ENCODE measurements around the gene HOXD12. TPM values are rescaled to one million over a fixed set of nuclear protein-coding genes. Genes with fewer than 3 reads are reported as not detected.

HOXD12 gene
- total RNA-seq, 1 donor from 2014 or later, result not detected

DNA sequence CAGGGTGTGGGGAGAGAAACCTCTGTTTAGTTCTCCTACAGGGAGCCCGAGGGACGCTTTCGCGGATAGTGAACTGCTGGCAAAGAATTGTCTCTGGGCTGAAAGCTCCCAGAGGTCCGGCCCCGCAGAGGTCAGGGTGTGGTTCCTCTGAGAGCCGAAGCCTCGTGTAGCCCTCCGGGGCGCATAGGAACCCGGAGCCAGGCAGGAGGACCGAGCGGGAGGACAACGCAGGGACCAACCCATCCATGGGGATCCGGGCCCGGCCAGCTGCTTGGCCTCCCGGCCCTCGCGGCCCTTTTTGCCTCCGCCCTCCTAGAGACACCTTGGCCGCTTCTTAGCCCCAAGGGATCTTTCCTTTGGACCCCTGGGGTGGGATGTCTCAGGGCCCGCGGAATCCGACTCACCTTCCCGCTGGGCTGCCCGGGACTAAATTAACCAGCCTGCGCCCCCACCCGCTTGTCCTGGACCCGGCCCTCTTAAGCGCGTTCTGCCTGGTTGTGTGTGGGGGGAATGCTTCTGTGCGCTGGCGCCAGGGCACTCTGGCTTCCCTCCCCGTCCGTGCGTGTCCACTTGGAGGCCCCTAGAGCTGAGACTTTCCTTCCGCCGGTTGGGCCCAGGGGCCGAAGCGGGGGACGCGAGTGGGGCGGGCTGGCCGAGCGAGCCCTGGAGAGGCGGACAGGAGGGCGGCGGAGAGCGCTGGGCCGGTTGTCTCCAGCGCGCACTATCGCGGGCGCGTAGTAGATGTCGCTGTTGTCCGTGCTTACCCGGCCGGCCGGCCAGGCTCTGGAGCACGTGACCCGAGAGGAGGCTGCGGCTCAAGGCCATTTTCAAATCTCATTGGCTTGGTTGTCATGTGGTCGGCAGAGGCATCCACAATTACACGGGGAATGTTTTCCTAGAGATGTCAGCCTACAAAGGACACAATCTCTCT lies 16.6 kb downstream of the HOXD12 start, which contains the start of gene HOXD10:
TSS of gene HOXD10 (plus strand) at position 896 of the 931 bp plus-strand sequence. CDS start 56 bp downstream, outside the sequence.
- no peak within 1 kb of the TSS for H3K4me3 ChIP-seq (ENCODE audit: low read depth, low read length)
- FAIRE-seq (no peak), DNase-seq (ENCODE audit: low read depth) (no peak)
- H3K27me3 ChIP-seq (ENCODE audit: control insufficient read depth, insufficient read depth, low read length), result peaks cover 81% of the 10 kb centered on the region
- TF ChIP-seq, protein P1, sequence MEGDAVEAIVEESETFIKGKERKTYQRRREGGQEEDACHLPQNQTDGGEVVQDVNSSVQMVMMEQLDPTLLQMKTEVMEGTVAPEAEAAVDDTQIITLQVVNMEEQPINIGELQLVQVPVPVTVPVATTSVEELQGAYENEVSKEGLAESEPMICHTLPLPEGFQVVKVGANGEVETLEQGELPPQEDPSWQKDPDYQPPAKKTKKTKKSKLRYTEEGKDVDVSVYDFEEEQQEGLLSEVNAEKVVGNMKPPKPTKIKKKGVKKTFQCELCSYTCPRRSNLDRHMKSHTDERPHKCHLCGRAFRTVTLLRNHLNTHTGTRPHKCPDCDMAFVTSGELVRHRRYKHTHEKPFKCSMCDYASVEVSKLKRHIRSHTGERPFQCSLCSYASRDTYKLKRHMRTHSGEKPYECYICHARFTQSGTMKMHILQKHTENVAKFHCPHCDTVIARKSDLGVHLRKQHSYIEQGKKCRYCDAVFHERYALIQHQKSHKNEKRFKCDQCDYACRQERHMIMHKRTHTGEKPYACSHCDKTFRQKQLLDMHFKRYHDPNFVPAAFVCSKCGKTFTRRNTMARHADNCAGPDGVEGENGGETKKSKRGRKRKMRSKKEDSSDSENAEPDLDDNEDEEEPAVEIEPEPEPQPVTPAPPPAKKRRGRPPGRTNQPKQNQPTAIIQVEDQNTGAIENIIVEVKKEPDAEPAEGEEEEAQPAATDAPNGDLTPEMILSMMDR (IDR thresholded peaks at IDR 0.05; ENCODE audit: insufficient read depth, low read length, severe bottlenecking), result no peak
- H3K36me3 ChIP-seq (ENCODE audit: control insufficient read depth, insufficient read depth, low read length), result no peaks in the 10 kb centered on the region

DNA sequence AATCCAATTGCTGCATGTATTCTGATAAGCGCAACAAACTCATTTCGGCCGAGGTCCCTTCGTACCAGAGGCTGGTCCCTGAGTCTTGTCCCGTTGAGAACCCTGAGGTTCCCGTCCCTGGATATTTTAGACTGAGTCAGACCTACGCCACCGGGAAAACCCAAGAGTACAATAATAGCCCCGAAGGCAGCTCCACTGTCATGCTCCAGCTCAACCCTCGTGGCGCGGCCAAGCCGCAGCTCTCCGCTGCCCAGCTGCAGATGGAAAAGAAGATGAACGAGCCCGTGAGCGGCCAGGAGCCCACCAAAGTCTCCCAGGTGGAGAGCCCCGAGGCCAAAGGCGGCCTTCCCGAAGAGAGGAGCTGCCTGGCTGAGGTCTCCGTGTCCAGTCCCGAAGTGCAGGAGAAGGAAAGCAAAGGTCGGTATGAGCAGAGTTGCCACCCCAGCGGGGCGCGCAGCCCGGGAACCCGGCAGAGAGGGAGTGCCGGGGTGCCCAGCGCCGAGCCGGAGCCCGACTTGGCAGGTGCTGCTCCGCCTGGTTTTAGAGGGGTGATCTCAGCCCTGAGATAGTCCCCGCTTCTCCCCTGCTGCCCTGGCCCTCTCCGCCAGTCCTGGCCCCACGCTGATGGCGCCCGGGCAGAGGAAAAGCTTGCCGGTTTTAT lies 17.7 kb downstream of the HOXD12 start:
- no peak overlapping the region for H3K4me3 ChIP-seq (ENCODE audit: low read depth, low read length)
- TF ChIP-seq, protein P1 (IDR thresholded peaks at IDR 0.05; ENCODE audit: insufficient read depth, low read length, severe bottlenecking), result no peak
- FAIRE-seq (no peak), DNase-seq (ENCODE audit: low read depth) (no peak)
- H3K27me3 ChIP-seq (ENCODE audit: control insufficient read depth, insufficient read depth, low read length), result peaks cover 82% of the 10 kb centered on the region
- H3K36me3 ChIP-seq (ENCODE audit: control insufficient read depth, insufficient read depth, low read length), result no peaks in the 10 kb centered on the region

DNA sequence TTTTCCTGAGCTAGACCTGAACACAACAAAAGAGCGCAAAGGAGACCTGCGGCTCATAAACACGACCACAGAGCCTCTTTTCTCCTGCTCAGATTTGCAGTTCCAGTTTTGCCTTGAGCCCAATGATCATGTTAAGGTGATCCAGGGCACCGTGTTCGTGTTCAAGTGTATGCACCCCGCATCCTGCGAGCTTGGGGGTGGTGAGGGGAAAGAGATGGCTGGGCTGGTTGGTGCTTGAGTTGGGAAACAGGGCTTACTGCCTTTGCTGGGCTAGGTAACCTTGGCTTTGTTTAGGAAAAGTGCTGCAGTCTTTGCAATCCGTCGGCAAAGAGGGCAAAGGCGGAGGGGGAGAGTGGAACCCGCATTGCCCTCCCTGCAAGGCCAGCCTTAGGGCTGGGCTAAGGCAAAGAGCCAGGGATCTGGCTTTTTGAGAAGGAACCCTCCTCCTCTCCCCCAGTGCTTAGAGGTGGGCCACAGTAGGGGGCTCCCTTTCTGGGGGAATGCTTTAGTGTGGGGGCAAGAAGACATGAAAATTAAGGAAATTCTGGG lies 18.3 kb downstream of the HOXD12 start:
- Histone ChIP-seq H3K36me3 (ENCODE audit: control insufficient read depth, insufficient read depth, low read length) (no peaks in the 10 kb centered on the region), H3K27me3 (ENCODE audit: control insufficient read depth, insufficient read depth, low read length) (peaks cover 80% of the 10 kb centered on the region), H3K4me3 (ENCODE audit: low read depth, low read length) (no peak overlapping the region)
- no peak for DNase-seq (ENCODE audit: low read depth)
- TF ChIP-seq, protein P1 (IDR thresholded peaks at IDR 0.05; ENCODE audit: insufficient read depth, low read length, severe bottlenecking), result no peak
- FAIRE-seq, result no peak

DNA sequence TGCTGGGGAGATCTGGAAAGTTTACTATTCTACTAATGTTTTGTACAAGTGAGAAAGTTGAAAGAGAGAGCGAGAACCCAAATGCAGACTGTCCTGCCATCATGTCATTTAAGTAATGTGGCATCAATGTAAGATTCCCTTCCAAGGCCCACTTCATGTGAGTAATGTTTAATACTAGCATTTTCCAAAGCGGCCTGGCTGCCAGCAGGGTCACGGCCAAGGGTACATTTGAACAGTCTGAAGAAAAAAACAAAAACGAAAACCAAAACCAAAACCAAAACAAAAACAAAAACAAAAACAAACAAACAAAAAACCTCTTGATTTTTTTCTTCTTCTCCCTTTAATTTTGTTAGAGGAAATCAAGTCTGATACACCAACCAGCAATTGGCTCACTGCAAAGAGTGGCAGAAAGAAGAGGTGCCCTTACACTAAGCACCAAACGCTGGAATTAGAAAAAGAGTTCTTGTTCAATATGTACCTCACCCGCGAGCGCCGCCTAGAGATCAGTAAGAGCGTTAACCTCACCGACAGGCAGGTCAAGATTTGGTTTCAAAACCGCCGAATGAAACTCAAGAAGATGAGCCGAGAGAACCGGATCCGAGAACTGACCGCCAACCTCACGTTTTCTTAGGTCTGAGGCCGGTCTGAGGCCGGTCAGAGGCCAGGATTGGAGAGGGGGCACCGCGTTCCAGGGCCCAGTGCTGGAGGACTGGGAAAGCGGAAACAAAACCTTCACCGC lies 19.2 kb downstream of the HOXD12 start:
- Histone ChIP-seq H3K36me3 (ENCODE audit: control insufficient read depth, insufficient read depth, low read length) (no peaks in the 10 kb centered on the region), H3K27me3 (ENCODE audit: control insufficient read depth, insufficient read depth, low read length) (peaks cover 81% of the 10 kb centered on the region), H3K4me3 (ENCODE audit: low read depth, low read length) (no peak overlapping the region)
- DNase-seq (ENCODE audit: low read depth), result no peak
- TF ChIP-seq, protein P1 (IDR thresholded peaks at IDR 0.05; ENCODE audit: insufficient read depth, low read length, severe bottlenecking), result peak; percentile 29
- FAIRE-seq, result no peak

DNA sequence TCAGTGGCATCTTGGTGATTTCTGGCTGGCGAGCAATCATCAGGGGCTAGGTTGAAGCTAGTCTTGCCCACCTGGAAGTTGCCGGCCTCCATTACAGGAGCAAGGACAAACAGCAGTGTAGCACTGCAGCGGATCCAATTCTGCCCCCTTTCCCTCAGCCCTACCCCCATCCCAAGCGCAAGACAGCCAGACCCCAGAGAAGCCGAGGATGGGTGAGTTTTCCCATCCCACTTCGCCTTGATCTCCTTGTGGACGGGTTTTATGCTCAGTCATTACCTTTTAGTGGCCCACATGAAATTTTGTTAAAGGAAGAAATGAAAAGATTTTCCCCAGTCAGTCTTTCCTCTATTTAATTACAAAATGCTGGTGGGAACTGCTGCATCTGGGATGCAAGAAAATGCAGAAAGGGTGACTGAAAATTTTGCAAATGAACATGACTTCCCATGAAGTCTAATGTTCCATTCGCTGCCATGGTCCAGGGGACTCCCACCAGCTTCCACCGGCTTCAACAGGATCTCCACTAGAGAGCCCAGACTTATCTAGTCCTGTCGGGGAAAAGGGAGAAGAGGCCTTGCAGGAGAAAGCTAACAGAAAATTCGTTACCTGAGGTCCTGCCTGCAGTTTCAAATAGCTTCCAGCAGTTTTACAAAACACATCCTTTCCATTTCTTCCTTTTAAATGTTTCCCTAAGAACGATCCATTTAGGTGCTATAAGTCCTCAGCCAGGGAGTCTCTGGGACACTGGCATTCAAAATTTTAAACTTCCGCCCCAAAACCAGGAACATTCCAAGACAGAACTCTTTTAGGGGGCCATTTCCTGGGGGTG lies 21.0 kb downstream of the HOXD12 start:
- Histone ChIP-seq H3K4me3 (ENCODE audit: low read depth, low read length) (no peak overlapping the region), H3K36me3 (ENCODE audit: control insufficient read depth, insufficient read depth, low read length) (no peaks in the 10 kb centered on the region), H3K27me3 (ENCODE audit: control insufficient read depth, insufficient read depth, low read length) (peaks cover 83% of the 10 kb centered on the region)
- TF ChIP-seq, protein P1 (IDR thresholded peaks at IDR 0.05; ENCODE audit: insufficient read depth, low read length, severe bottlenecking), result no peak
- FAIRE-seq (no peak), DNase-seq (ENCODE audit: low read depth) (no peak)
